Measurements from ENCODE around the gene PITPNB.

PITPNB gene

GRCh38 chr22:27834364-27835185 lies 84.5 kb downstream of the PITPNB start:
- no peaks in the 10 kb centered on the region for H3K9me3 ChIP-seq (ENCODE audit: control insufficient read depth, insufficient read depth, low read length)
- no peaks in the 10 kb centered on the region for H3K36me3 ChIP-seq (ENCODE audit: control insufficient read depth, insufficient read depth, low read length)
- H3K4me3 ChIP-seq (ENCODE audit: low read depth, low read length) = no peak overlapping the region
- H3K4me1 ChIP-seq (ENCODE audit: control insufficient read depth, insufficient read depth, low read length) = no peaks in the 10 kb centered on the region
- no peaks in the 10 kb centered on the region for H3K27me3 ChIP-seq (ENCODE audit: control insufficient read depth, insufficient read depth, low read length)
- H3K9ac ChIP-seq (ENCODE audit: low read depth, low read length) = no peak overlapping the region

- H3K9me3 ChIP-seq (ENCODE audit: control insufficient read depth, insufficient read depth, low read length) = no peaks in the 10 kb centered on the region
- H3K36me3 ChIP-seq (ENCODE audit: control insufficient read depth, insufficient read depth, low read length) = no peaks in the 10 kb centered on the region
- H3K4me1 ChIP-seq (ENCODE audit: control insufficient read depth, insufficient read depth, low read length) = no peaks in the 10 kb centered on the region
- no peaks in the 10 kb centered on the region for H3K27me3 ChIP-seq (ENCODE audit: control insufficient read depth, insufficient read depth, low read length)
- no peak overlapping the region for H3K9ac ChIP-seq (ENCODE audit: low read depth, low read length)
- H3K4me3 ChIP-seq (ENCODE audit: low read depth, low read length) = no peak overlapping the region
Observed at GRCh38 chr22:27833803-27834202, 85.3 kb downstream of the PITPNB start.

DNA sequence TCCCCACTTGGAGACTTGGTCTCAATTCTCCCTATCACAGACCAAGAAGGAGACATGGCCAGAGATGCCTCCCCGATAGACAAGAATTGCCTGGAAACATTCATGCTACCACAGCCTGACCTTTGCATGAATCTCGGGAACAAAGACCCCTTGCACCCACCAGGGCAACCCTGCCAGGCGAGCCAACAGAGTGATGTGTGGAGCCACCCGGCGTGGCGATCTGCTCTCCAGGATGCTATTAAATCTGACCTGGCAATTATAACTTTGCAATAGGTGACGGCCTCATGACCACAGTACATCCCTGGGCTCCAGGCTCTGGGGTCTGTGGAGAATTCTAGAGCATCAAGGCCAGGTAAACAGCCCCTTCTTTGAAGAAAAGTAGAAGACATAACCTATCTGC lies 86.5 kb downstream of the PITPNB start:
- no peaks in the 10 kb centered on the region for H3K9me3 ChIP-seq (ENCODE audit: control insufficient read depth, insufficient read depth, low read length)
- no peak overlapping the region for H3K9ac ChIP-seq (ENCODE audit: low read depth, low read length)
- H3K4me1 ChIP-seq (ENCODE audit: control insufficient read depth, insufficient read depth, low read length) = no peaks in the 10 kb centered on the region
- H3K4me3 ChIP-seq (ENCODE audit: low read depth, low read length) = no peak overlapping the region
- no peaks in the 10 kb centered on the region for H3K36me3 ChIP-seq (ENCODE audit: control insufficient read depth, insufficient read depth, low read length)
- no peaks in the 10 kb centered on the region for H3K27me3 ChIP-seq (ENCODE audit: control insufficient read depth, insufficient read depth, low read length)

- Histone ChIP-seq H3K9ac (ENCODE audit: low read depth, low read length) (no peak overlapping the region), H3K9me3 (ENCODE audit: control insufficient read depth, insufficient read depth, low read length) (no peaks in the 10 kb centered on the region)
Observed at GRCh38 chr22:27829620-27830019, 89.4 kb downstream of the PITPNB start.

GRCh38 chr22:27827604-27828587 lies 91.2 kb downstream of the PITPNB start:
- Histone ChIP-seq H3K4me3 (ENCODE audit: low read depth, low read length) (no peak overlapping the region), H3K9ac (ENCODE audit: low read depth, low read length) (no peak overlapping the region), H3K36me3 (ENCODE audit: control insufficient read depth, insufficient read depth, low read length) (no peaks in the 10 kb centered on the region), H3K4me1 (ENCODE audit: control insufficient read depth, insufficient read depth, low read length) (no peaks in the 10 kb centered on the region), H3K9me3 (ENCODE audit: control insufficient read depth, insufficient read depth, low read length) (no peaks in the 10 kb centered on the region), H3K27me3 (ENCODE audit: control insufficient read depth, insufficient read depth, low read length) (no peaks in the 10 kb centered on the region)

More at GRCh38 chr22:27829620-27830019, 89.4 kb downstream of the PITPNB start:
- no peaks in the 10 kb centered on the region for H3K36me3 ChIP-seq (ENCODE audit: control insufficient read depth, insufficient read depth, low read length)
- no peaks in the 10 kb centered on the region for H3K27me3 ChIP-seq (ENCODE audit: control insufficient read depth, insufficient read depth, low read length)
- no peaks in the 10 kb centered on the region for H3K4me1 ChIP-seq (ENCODE audit: control insufficient read depth, insufficient read depth, low read length)
- no peak overlapping the region for H3K4me3 ChIP-seq (ENCODE audit: low read depth, low read length)

DNA sequence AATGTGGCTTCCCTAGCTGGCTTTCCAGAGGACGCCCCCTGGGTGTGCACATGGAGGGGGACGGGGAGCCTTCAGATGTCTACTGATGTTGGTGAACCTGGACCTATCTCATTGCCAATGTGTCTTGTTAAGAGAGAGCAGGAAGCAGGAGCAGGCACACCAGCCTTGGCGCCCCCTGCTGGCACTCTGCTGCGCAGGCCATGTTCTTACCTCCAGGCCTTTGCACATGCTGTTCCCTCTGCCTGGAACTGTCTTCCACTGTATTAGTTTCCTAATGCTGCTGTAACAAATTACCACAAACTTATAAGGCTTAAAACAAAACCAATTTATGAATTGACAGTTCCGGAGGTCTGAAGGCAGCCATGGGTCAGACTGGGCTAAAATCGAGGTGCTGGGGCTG lies 93.9 kb downstream of the PITPNB start:
- Histone ChIP-seq H3K4me3 (ENCODE audit: low read depth, low read length) (no peak overlapping the region), H3K36me3 (ENCODE audit: control insufficient read depth, insufficient read depth, low read length) (no peaks in the 10 kb centered on the region), H3K4me1 (ENCODE audit: control insufficient read depth, insufficient read depth, low read length) (no peaks in the 10 kb centered on the region), H3K9ac (ENCODE audit: low read depth, low read length) (no peak overlapping the region), H3K27me3 (ENCODE audit: control insufficient read depth, insufficient read depth, low read length) (no peaks in the 10 kb centered on the region), H3K9me3 (ENCODE audit: control insufficient read depth, insufficient read depth, low read length) (no peaks in the 10 kb centered on the region)

GRCh38 chr22:27823221-27823620 lies 95.8 kb downstream of the PITPNB start:
- Histone ChIP-seq H3K9ac (ENCODE audit: low read depth, low read length) (no peak overlapping the region), H3K4me3 (ENCODE audit: low read depth, low read length) (no peak overlapping the region), H3K27me3 (ENCODE audit: control insufficient read depth, insufficient read depth, low read length) (no peaks in the 10 kb centered on the region), H3K4me1 (ENCODE audit: control insufficient read depth, insufficient read depth, low read length) (no peaks in the 10 kb centered on the region), H3K36me3 (ENCODE audit: control insufficient read depth, insufficient read depth, low read length) (no peaks in the 10 kb centered on the region), H3K9me3 (ENCODE audit: control insufficient read depth, insufficient read depth, low read length) (no peaks in the 10 kb centered on the region)

- no peaks in the 10 kb centered on the region for H3K27me3 ChIP-seq (ENCODE audit: control insufficient read depth, insufficient read depth, low read length)
- H3K4me1 ChIP-seq (ENCODE audit: control insufficient read depth, insufficient read depth, low read length) = no peaks in the 10 kb centered on the region
- H3K4me3 ChIP-seq (ENCODE audit: low read depth, low read length) = no peak overlapping the region
- no peaks in the 10 kb centered on the region for H3K36me3 ChIP-seq (ENCODE audit: control insufficient read depth, insufficient read depth, low read length)
- H3K9me3 ChIP-seq (ENCODE audit: control insufficient read depth, insufficient read depth, low read length) = no peaks in the 10 kb centered on the region
- H3K9ac ChIP-seq (ENCODE audit: low read depth, low read length) = no peak overlapping the region
Observed at GRCh38 chr22:27820896-27821866, 97.9 kb downstream of the PITPNB start.

DNA sequence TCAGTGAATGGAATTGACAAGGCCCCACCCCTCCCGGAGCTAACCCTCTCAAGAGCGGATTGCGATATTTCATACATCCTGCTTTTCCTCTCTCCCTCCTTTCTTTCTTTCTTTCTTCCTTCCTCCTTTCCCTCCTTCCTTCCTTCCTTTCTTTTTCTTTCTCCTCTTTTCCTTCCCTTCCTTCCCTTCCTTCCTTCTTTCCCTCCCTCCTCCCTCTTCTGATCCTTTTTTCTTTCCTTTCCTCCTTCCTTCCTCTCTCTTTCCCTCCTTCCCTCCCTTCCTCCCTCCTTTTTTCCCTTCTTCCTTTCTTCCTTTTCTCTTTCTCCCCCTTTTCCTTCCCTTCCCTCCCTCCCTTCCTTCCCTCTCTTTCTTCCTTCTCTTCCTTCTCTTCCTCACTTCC lies 102.5 kb downstream of the PITPNB start:
- Histone ChIP-seq H3K27me3 (ENCODE audit: control insufficient read depth, insufficient read depth, low read length) (no peaks in the 10 kb centered on the region), H3K4me1 (ENCODE audit: control insufficient read depth, insufficient read depth, low read length) (no peaks in the 10 kb centered on the region), H3K9ac (ENCODE audit: low read depth, low read length) (no peak overlapping the region), H3K36me3 (ENCODE audit: control insufficient read depth, insufficient read depth, low read length) (no peaks in the 10 kb centered on the region), H3K4me3 (ENCODE audit: low read depth, low read length) (no peak overlapping the region), H3K9me3 (ENCODE audit: control insufficient read depth, insufficient read depth, low read length) (no peaks in the 10 kb centered on the region)

GRCh38 chr22:27815826-27816530 lies 103.1 kb downstream of the PITPNB start:
- Histone ChIP-seq H3K27me3 (ENCODE audit: control insufficient read depth, insufficient read depth, low read length) (no peaks in the 10 kb centered on the region), H3K9ac (ENCODE audit: low read depth, low read length) (no peak overlapping the region), H3K9me3 (ENCODE audit: control insufficient read depth, insufficient read depth, low read length) (no peaks in the 10 kb centered on the region), H3K36me3 (ENCODE audit: control insufficient read depth, insufficient read depth, low read length) (no peaks in the 10 kb centered on the region), H3K4me3 (ENCODE audit: low read depth, low read length) (no peak overlapping the region), H3K4me1 (ENCODE audit: control insufficient read depth, insufficient read depth, low read length) (peaks cover 3% of the 10 kb centered on the region)

Measured in iPS-15b (cell line).